Right cardiac atrium (tissue), 5 donors: ENCODE results near the gene VGF. TPM values are rescaled to one million over a fixed set of nuclear protein-coding genes. Genes with fewer than 3 reads are reported as not detected.
"Not testable (repeated sequence)": the region's sequence is repeated elsewhere in the genome, so short reads cannot be mapped to it uniquely, and the experiment has no call there.

Source experiments
- ATAC-seq, 2 donors: fragments of 200-7000 bp; cut with Tn5 transposase; one replicate each; pipeline versions ENCODE4 v1.8.0 to v1.9.1; 2020; ENCODE audit warnings: moderate library complexity in 2 of 2, mild to moderate bottlenecking in 1 of 2
- DNase-seq, 3 donors: peaks; one replicate each; pipeline ENCODE4 v3.0.0-alpha.2; 2020
- H3K27ac ChIP-seq: one replicate; pipeline ENCODE4 v1.5.1; 2013; ENCODE audit warnings: mild to moderate bottlenecking, low read length, control low read depth, moderate library complexity
- H3K27me3 ChIP-seq: one replicate; pipeline ENCODE4 v1.6.1; 2013; ENCODE audit not compliant: control insufficient read depth, insufficient read depth
- H3K4me1 ChIP-seq: one replicate; pipeline ENCODE4 v1.6.1; 2013; ENCODE audit warnings: low read length; ENCODE audit not compliant: control insufficient read depth, insufficient read depth
- H3K4me3 ChIP-seq: one replicate; pipeline ENCODE4 v1.5.1; 2013; ENCODE audit warnings: low read length, control low read depth
- H3K9me3 ChIP-seq: one replicate; pipeline ENCODE4 v1.6.1; 2013; ENCODE audit warnings: low read length; ENCODE audit not compliant: control insufficient read depth
- WGBS: extraction: QIAGEN DNeasy Blood & Tissue Kit; methylation state at CpG from one replicate; pipeline ENCODE4 v1.1.7; 2013; 5-methylcytosine and 5-hydroxymethylcytosine counted together
- intact Hi-C, 4 donors: fragments of 100-400 bp; cut with DNase I; formaldehyde crosslinking; loops; one replicate each; pipeline versions ENCODE4 v1.11.0 to v1.14.0; 2022 to 2023
- polyA plus RNA-seq: library from polyadenylated mRNA; stranded (reverse); fragments of 200-250 nt; gene quantifications from one replicate; pipeline ENCODE4 v1.2.3, GENCODE V29; 2013
- total RNA-seq, 4 donors: library from RNA; stranded (reverse); fragmentation: NEBNext Ultra II Directional; extraction: Animal tissue kit (Norgen Biotek cat#: 25700); gene quantifications; one replicate each; pipeline ENCODE4 v1.2.1, GENCODE V29; 2021
- donor health status: healthy with polysubstance abuse.
- donor health status: DM: no; HTN: yes; CAD: no.
- donor health status: DM: no; HTN: no; CAD: no.
- donor health status: DM: no; HTN: yes; CAD: no; lungs with severe emphysema.
- donor health status: DM: yes; HTN: yes; CAD: no.

VGF gene
- total and polyA plus RNA-seq, 5 donors = 0.07 TPM; not detected in 4

GRCh38 chr7:101121991-101122932 lies 43.1 kb downstream of the VGF start:
- no peaks in the 10 kb centered on the region for H3K9me3 ChIP-seq
- WGBS = 19% methylated on average over 17 of the region's 17 CpGs
- H3K4me3 ChIP-seq = peak overlapping the region; percentile 39
- intact Hi-C loops = no loop called here
- H3K4me1 ChIP-seq = peaks cover 6% of the 10 kb centered on the region
- H3K27me3 ChIP-seq = no peaks in the 10 kb centered on the region
- peak; percentile 85 to 88 (median 87) for DNase-seq
- peak overlapping the region; percentile 92 for H3K27ac ChIP-seq
- ATAC-seq = peak; percentile 81 to 85

GRCh38 chr7:101121631-101121990 lies 43.8 kb downstream of the VGF start:
- H3K9me3 ChIP-seq, intact Hi-C loops, ATAC-seq, H3K27me3 ChIP-seq, DNase-seq, H3K4me1 ChIP-seq: not testable (repeated sequence)
- 37% methylated on average over 9 of the region's 9 CpGs for WGBS
- peak overlapping the region; percentile 92 for H3K27ac ChIP-seq
- peak overlapping the region; percentile 39 for H3K4me3 ChIP-seq

- H3K4me3 ChIP-seq = no peak overlapping the region
- WGBS = 84% methylated on average over 4 of the region's 4 CpGs
- DNase-seq = no peak
- no peak for ATAC-seq
- intact Hi-C loops = no loop called here
- no peaks in the 10 kb centered on the region for H3K9me3 ChIP-seq
- no peak overlapping the region for H3K27ac ChIP-seq
- no peaks in the 10 kb centered on the region for H3K27me3 ChIP-seq
- H3K4me1 ChIP-seq = no peaks in the 10 kb centered on the region
Measured at GRCh38 chr7:101120315-101120714, 45.1 kb downstream of the VGF start.

- DNase-seq (peak in 1 of 3 donors; percentile 13), ATAC-seq (no peak)
- Histone ChIP-seq H3K27ac (no peak overlapping the region), H3K9me3 (no peaks in the 10 kb centered on the region), H3K27me3 (no peaks in the 10 kb centered on the region), H3K4me3 (no peak overlapping the region), H3K4me1 (no peaks in the 10 kb centered on the region)
- 47% methylated on average over 10 of the region's 10 CpGs for WGBS
- intact Hi-C loops = no loop called here
Measured at GRCh38 chr7:101119876-101120275, 45.5 kb downstream of the VGF start.

- DNase-seq (peak in 1 of 3 donors; percentile 21), ATAC-seq (no peak)
- no peaks in the 10 kb centered on the region for H3K27me3 ChIP-seq
- 89% methylated on average over 3 of the region's 3 CpGs for WGBS
- intact Hi-C loops = no loop called here
- H3K4me1 ChIP-seq = no peaks in the 10 kb centered on the region
- no peaks in the 10 kb centered on the region for H3K9me3 ChIP-seq
- no peak overlapping the region for H3K4me3 ChIP-seq
- no peak overlapping the region for H3K27ac ChIP-seq
Measured at GRCh38 chr7:101118856-101119255, 46.5 kb downstream of the VGF start.

- no peaks in the 10 kb centered on the region for H3K9me3 ChIP-seq
- WGBS = 77% methylated on average over 10 of the region's 10 CpGs
- intact Hi-C loops = no loop called here
- H3K4me1 ChIP-seq = peaks cover 2% of the 10 kb centered on the region
- H3K27me3 ChIP-seq = no peaks in the 10 kb centered on the region
- H3K4me3 ChIP-seq = no peak overlapping the region
- H3K27ac ChIP-seq = peak overlapping the region; percentile 11
- peak in 1 of 3 donors; percentile 21 for DNase-seq
- ATAC-seq = no peak
Measured at GRCh38 chr7:101116898-101117297, 48.5 kb downstream of the VGF start.

GRCh38 chr7:101115215-101115614 lies 50.2 kb downstream of the VGF start:
- Histone ChIP-seq H3K27ac (no peak overlapping the region), H3K27me3 (no peaks in the 10 kb centered on the region), H3K4me1 (peaks cover 9% of the 10 kb centered on the region), H3K4me3 (no peak overlapping the region), H3K9me3 (no peaks in the 10 kb centered on the region)
- 94% methylated on average over 3 of the region's 3 CpGs for WGBS
- intact Hi-C loops = no loop called here
- ATAC-seq (no peak), DNase-seq (no peak)

GRCh38 chr7:101114492-101114891 lies 50.9 kb downstream of the VGF start:
- Histone ChIP-seq H3K4me3 (no peak overlapping the region), H3K27me3 (no peaks in the 10 kb centered on the region), H3K27ac (no peak overlapping the region), H3K9me3 (no peaks in the 10 kb centered on the region), H3K4me1 (peaks cover 9% of the 10 kb centered on the region)
- intact Hi-C loops = no loop called here
- 53% methylated on average over 8 of the region's 8 CpGs for WGBS
- ATAC-seq = no peak
- peak in 1 of 3 donors; percentile 25 for DNase-seq

- Histone ChIP-seq H3K27ac (no peak overlapping the region), H3K4me3 (no peak overlapping the region), H3K9me3 (no peaks in the 10 kb centered on the region), H3K4me1 (peaks cover 9% of the 10 kb centered on the region), H3K27me3 (no peaks in the 10 kb centered on the region)
- 90% methylated on average over 11 of the region's 11 CpGs for WGBS
- ATAC-seq = no peak
- no peak for DNase-seq
- intact Hi-C loops = no loop called here
Measured at GRCh38 chr7:101113836-101114235, 51.5 kb downstream of the VGF start.

- H3K4me1 ChIP-seq, H3K27me3 ChIP-seq, DNase-seq, H3K27ac ChIP-seq, H3K9me3 ChIP-seq, ATAC-seq, intact Hi-C loops, H3K4me3 ChIP-seq: not testable (repeated sequence)
- WGBS = 99% methylated on average over 7 of the region's 7 CpGs
Measured at GRCh38 chr7:101113140-101113539, 52.2 kb downstream of the VGF start.
